OCI-M2 (cell line): ENCODE measurements around the gene ZNF785.
"Not testable (repeated sequence)": the region's sequence is repeated elsewhere in the genome, so short reads cannot be mapped to it uniquely, and the experiment has no call there.

Experiments
- DNase-seq: peaks from one replicate; lab custom pipeline; 2025; ENCODE audit not compliant: unreplicated experiment; lab: John Stamatoyannopoulos, UW

Gene ZNF785

DNA sequence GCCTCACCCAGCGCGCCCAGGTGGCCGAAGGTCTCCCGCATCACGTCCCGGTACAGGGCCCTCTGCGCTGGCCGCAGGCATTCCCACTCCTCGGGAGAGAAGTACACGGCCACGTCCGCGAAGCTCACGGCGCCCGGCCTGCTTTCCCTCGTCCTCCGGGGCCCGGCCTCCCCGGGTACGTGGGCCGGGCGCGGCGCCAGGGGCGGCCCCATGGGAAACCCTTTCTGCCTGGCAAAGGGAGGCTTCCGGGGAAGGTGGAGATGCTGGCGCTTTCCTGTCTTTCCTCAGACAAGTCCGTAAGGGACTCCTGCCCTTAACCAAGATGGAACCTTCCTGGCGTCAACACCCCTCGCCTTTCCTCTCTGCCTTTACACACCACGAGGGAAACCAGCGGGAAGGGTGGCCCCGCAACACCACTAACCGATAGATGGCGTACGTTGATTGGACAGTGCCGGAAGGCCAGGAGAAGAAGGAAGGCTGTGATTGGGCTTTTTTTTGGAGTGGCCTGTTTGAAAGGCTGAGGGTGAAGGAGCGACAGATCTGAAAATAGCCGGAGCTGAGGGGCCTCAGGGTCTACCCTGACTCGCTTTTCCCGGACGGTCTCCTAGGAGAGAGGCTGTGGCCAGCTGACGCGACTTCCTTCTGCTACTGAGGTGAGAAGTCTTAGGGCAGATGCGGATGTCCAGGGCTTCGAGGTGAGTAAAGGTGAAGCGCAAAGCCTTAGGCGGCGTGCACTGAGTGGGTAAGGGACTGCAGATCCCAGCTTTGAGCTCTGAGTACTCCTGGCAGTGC lies at the start of gene ZNF785:
ZNF785 (minus strand) TSS at position 298 of the 792 bp plus-strand sequence; CDS start at position 212, 86 bp downstream.
- DNase-seq = peak; percentile 75

DNA sequence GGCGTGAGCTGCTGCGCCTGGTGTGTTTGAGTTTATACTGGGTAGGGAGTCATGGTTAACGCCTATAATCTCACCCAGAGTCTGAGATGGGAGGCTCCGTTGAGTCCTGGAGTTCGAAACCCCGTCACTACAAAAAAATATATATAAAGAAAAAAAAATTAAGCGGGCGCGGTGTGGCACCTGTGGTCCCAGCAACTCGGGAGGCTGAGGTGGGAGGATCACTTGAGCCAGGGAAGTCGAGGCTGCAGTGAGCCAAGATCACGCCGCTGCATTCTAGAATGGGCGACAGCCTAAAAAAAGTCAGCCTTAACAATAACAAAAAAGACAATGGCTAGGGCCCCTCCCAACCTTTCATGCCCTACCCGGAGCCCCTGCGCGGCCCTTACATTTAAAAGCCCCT lies 48.0 kb upstream of the ZNF785 start:
- no peak for DNase-seq

DNA sequence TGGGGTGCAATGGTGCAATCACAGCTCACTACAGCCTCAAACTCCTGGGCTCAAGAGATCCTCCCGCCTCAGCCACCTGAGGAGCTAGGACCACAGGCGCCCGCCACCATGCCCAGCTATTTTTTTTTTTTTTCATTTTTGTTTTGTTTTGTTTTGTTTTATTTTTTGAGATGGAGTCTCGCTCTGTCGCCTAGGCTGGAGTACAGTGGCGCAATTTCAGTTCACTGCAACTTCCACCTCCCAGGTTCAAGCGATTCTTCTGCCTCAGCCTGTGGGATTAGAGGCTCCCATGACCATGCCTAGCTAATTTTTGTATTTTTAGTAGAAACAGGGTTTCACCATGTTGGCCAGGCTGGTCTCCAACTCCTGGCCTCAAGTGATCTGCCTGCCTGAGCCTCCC lies 47.0 kb upstream of the ZNF785 start:
- DNase-seq = not testable (repeated sequence)

DNA sequence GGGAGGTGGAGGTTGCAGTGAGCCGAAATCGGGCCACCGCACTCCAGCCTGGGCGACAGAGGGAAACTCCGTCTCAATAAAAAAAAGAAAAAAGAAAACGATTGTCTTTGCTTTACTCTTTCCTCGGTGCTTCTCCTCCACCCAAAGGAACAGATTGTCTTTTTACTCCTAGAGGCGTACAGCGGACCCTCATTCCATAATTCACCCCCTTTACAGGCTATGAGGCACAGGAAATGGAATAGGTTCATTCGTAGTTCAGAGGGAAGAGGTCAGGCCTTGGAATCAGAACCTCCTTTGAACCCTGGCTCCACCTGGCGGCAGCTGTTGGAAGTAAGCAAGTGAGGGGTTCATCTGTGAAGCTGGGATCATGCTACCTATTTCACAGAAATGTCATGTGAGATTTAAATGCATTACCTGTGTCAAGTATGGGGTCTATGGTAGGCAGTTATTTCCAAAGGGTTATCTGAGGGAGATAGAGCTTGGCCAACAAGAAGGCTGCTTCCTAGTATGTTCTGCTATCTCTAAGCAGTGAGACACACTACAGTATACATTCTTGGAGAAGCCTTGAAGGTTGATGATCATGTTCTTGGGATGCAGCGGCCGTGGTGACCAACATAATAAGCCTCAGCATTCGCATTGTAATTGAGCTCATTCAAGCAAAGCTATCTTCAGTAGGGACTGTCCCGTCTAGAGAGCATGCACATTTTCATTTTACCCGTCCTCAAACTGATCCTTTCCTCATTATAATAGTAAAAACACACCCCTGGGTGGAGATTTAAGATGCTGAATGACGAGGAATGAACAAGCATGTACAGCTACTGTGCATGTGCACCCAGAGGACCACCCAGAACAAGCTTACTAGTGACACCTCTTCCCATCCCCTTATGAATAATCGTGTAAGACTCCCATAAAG lies 43.4 kb upstream of the ZNF785 start:
- DNase-seq = peak; percentile 35

DNA sequence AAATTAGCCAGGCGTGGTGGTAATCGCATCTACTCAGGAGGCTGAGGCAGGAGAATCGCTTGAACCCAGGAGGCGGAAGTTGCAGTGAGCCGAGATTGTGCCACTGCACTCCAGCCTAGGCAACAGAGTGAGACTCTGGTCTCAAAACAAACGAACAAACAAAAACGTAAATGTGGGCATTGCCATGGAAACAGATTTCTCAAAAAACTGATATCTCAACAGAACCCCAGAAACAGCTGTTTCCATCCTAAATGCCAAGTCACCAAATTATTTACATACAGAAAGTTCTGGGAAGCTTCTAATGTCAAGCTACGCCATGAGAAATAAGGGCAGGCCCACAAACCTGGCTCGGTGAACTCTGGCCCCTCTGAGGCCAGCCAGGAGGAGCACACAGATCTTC lies 40.7 kb upstream of the ZNF785 start:
- DNase-seq = no peak

DNA sequence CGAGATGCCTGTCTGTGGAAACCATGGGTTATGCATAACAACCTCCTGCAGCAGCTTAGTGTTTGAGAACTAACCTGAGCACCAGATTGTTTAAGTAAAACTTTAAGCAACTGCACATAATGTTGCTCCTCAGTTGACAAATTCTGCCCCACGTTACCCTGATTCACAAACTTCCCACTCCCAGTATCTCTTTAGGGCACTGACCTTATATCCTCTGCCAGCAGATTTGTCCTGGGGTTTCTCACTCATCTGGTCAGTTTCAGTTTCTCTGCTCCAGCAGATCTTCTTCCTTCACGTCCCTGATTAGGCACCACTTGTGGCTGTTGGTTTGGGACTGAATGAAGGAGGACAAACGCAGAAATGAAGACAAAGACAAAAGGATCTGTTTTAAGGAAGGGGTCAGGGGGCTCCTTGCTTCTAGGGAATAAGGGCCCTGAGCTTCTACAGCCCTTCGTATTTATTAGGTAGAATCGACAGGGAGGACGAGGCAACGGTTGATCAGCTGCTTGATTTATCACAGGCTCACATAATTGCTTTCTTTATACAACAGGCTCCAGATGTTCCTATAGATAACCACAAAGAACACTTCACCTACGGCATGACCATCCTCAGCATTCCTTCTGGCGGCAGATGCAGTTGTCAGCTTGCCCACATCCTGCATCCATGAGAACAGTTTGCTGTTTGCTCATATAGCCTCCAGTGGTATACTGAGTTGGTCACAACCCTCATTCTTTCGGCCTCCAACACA lies 38.2 kb upstream of the ZNF785 start:
- no peak for DNase-seq

DNA sequence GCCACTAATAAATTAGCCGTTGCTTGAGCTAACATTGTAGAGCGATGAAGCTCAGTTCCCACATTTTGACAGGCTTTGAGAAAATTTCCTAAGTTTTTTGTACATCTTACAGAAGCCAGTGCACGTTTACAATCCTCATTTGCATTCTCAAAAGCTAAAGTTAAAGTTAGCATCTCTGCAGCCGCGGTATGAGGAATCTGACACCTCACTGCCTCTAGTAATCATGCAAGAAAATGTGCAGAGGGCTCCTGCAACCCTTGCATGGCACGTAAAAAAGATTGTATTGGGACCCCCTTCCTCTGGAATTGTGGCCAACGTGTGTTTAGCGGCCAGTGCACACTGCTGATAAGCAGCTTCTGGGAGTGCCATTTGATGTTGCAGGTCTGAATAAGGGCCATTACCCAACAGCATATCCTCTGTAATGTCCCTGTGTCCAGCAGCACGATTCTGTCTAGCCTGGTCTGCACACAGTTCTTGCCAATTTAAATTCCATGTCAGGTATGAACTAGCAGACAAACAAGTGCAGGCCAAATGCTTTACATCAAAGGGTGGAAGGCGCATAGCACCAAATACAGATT lies 37.0 kb upstream of the ZNF785 start:
- no peak for DNase-seq

DNA sequence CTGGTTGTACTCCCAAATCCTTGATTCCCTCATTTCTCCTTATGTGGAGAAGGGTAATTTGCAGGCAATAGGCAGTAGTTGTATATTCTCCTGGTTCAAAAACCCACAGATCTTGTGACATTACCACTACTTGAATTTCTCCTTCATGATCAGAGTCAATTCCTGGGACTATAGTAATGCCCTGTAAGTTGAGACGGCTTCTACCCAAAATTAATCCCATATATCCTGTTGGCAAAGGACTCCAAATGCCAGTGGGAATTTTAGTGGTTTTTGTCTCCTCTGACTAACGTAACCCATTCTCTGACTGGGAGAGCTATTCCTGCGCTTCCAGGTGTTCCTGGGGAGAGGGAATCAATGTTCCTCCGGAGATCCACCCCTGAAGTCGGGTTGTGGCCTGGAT lies 36.3 kb upstream of the ZNF785 start:
- DNase-seq = no peak

DNA sequence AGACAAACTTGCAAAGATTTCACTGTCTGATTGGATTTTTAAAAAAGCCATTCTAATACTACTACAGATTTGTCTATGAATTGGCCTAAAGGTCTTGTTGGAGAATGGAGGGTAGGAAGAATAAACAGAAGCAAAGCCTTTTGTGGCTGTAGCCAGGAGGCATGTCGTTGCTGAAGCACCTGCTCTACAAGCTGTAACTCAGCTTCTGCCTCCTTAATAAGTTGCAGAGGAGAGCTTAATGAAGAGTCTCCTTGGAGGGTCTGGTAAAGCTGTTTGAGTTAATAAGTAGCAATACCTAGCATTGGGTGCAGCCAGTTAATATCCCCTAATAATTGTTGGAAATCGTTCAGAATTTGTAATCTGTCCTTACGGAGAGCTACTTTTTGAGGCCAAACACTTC lies 34.7 kb upstream of the ZNF785 start:
- no peak for DNase-seq

DNA sequence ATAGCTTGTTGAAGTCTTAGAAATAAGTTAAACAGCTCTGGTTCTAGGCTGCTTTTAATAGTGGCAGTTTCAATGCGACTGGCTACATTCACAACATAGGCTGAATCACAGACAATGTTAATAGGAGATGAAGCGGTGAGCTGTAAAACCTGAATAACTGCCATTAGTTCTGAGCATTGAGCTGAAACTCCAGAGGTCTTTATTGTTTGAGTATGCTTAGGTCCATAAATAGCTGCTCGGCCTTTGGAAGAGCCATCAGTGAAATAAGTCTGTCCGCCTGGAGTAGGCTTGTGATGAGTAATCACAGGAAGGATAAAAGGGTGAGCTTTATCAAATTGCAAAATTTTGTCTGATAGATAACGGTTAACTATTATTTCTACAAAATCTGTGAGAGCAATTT lies 34.1 kb upstream of the ZNF785 start:
- DNase-seq = no peak

DNA sequence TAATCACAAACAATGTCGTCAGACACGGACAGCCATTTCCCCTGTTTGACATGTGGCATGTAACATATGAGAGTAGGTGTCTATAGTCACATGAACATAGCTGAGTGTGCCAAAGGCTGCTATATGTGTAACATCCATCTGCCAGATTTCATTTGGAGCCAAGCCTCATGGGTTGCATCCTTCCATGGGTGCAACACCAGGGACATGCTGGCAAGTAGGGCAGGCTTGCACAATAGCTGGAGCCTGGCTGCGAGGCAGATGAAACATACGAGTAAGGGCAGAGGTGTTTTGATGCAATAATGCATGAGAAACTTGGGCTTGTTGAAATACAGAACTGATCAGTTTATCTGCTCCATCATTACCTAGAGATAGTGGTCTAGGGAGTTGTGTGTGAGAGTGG lies 33.7 kb upstream of the ZNF785 start:
- no peak for DNase-seq

DNA sequence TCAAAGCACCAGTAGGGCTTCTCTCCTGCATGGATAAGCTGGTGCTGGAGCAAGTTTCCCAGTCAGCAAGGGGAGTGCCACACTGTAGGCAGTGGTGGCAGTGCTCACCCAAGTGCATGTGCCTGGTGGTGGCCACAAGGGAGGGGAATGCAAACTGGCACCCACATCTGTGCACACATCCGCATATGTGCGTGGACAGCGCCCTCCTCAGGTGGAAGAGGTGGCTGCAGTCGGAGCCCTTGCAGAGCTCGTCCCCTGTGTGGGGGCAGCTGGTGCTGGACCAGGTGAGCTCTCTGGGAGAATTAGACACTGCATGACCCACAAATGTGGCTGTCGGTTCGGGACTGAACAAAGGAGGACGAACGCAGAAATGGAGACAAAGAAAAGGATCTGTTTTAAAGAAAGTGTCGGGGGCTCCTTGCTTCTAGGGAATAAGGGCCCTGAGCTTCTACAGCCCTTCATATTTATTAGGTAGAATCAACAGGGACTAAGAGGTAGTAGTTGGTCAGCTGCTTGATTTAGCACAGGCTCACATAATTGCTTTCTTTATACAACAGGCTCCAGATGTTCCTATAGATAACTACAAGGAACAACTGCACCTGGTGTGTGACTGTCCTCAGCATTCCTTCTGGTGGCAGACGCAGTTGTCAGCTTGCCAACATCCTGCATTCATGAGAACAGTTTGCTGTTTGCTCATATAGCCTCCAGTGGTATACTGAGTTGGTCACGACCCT lies 30.0 kb upstream of the ZNF785 start:
- DNase-seq = no peak

DNA sequence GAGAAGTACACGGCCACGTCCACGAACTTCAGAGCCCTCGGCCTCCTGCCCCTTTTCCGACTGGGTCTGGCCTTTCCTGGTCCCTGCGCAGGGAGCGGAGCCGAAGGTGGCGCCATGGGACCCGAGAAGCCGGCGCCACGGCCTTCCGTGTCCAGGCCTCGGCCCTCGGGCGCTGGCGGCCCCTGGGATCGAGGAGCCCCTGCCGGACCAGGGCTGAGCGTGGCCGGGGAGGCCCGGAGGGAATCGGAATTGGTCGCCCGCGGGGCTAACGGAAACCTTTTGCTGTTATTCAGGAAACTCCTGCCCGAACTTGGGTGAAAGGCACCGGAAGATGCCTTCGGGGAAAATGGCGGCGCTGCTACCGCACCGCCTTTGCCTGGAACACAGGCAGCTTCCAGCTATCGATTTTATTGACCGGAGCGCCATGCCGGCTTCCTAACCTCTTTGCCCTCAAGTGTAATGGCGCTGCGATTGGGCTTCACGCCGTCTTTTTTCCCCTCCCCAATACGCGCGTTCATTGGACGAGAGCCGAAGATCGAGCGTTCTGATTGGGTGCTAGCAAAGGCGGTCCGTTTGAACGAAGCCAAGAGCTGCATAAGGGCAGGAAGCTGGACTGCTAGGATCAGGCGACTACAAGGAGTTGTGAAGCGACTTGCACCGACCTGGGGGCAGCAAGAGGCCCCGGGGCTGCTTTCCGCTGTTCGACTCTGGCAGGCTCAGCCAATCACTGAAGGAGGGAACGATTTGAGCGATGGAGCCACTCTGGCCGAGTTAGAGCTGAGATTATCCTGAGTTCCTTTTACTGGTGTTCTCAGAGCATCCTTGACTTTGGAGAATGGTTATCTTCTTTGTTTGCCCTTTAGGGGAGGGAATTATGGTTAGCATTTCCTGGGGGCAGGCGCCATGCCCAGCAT lies 24.7 kb upstream of the ZNF785 start, which contains the start of gene ZNF689:
ZNF689 (minus strand) TSS at position 464 of the 914 bp plus-strand sequence; CDS start at position 116, 348 bp downstream.
- DNase-seq = peak; percentile 74

DNA sequence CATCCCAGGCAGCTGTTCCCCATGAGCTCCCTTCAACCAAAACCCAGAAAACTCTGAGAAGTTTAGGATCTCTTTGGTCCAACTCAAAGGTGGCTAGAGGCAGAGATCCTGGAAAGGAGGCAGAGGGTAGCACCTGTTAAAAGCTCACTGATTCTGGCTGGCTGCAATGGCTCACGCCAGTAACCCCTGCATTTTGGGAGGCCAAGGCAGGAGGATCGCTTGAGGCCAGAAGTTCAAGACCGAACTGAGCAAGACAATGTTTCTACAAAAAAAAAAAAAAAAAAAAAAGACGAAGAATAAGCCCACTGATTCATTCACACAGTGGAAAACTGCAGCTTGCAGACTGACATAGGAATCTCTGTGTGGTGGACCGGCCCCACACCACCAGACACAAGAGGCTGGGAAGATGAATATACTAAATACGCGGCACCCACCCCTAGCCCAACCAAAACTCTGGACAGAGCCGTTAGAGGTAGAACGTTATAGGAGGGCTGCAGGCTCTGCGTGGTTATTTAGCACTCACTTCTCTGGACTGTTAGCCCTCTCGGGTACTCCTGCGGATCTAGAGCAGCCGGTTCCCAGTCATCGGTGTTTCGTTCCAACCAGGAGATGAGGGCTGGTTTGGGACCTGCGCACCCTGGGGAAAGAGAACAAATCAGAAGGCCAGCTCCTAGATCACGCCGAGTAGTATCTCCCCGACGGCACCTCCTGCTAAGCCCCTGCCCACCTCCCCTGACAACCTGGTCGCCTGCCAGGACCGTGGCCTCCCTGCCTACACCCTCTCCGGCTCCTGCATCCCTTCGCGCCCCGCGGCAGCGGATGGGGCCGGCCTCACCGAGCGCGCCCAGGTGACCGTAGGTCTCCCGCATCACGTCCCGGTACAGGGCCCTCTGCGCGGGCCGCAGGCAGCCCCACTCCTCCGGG lies 23.8 kb upstream of the ZNF785 start:
- no peak for DNase-seq

DNA sequence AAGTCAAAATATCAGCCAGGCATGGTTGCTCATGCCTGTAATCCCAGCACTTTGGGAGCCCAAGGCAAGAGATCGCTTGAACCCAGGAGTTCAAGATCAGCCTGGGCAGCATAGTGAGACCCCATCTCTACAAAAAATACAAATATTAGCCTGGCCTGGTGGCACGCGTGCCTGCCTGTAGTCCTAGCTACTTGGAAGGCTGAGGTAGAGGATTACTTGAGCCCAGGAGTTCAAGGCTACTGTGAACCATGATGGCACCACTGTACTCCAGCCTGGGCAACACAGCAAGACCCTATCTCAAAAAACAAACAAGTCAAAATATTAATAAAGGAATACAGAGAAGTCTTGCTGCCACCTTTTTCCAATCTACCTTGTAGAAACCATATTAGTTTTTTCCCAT lies 20.5 kb upstream of the ZNF785 start:
- no peak for DNase-seq

DNA sequence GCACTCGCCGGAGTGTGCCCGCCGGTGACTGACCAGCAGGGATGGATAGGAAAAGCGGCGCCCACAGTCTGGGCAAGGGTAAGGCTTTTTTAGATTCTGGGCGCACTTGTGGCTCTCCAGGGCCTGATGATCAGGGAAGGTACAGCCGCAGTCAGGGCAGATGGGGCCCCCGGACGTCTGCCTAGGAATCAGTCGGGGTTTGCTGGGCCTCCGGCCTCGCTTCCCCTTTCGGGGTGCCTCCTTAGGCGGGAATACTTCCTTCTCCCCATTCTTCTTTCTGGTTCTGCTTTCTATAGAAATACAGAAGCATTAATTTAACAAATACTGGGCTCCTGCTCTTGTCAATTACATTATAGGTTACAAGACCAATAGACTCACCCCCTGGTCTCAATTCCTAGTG lies 19.7 kb upstream of the ZNF785 start:
- no peak for DNase-seq

DNA sequence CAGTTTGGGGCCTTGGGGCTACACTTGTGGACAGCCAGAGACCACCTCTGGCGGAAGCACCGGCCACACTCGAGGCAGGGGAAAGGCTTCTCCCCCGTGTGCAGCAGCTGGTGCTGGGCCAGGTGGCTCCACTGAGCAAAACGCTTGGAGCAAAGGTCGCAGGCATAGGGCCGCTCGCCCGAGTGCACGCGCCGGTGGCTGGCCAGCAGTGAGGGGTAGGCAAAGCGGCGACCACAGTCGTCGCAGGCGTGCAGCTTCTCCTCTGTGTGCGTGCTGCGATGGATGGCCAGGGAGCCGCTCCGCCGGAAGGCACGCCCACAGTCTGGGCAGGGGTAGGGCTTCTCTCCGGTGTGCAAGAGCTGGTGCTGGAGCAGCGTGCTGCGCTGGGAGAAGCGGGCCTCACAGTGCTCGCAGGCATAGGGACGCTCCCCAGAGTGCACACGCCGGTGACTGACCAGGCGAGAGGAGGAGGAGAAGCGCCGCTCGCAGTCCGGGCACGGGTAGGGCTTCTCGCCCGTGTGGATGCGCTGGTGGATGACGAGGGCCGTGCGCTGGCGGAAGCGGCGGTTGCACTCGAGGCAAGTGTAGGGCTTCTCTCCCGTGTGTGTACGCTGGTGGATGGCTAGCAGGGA lies 18.9 kb upstream of the ZNF785 start:
- no peak for DNase-seq

DNA sequence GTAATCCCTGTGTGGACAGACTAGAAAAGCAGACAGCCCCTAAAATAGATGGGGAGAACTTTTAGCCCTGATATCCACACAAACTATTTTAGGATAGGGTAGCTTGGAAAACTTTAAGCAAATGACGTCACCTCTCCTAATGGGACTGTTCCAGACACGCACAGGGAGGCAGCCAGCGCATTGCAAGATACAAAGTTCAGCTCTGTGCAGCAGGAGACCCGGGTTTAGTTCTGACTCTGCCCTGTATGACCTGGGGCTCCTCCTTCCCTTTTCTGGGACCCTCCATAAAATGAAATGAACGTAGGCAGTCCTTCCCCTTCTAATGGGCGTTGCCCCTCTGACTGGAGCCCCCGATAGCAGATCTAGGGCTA lies 18.4 kb upstream of the ZNF785 start:
- DNase-seq = no peak
